ENCODE data around the gene GRXCR1.

Gene GRXCR1

GRCh38 chr4:42892413-42892812 lies at the start of gene GRXCR1:
Gene GRXCR1 (plus strand): TSS chr4:42892713. CDS start chr4:42893267, 554 bp downstream.
- Mint-ChIP-seq H3K4me1 (no peaks in the 10 kb centered on the region), H3K9me3 (no peaks in the 10 kb centered on the region), H3K36me3 (ENCODE audit: low read depth) (no peaks in the 10 kb centered on the region), H3K27ac (no peak within 1 kb of the TSS), H3K27me3 (ENCODE audit: low read depth) (no peaks in the 10 kb centered on the region), H3K4me3 (no peak within 1 kb of the TSS)
- TF ChIP-seq CTCF (IDR thresholded peaks at IDR 0.05; ENCODE audit: unreplicated experiment in 3 of 3), result no peak

GRCh38 chr4:42843694-42844093 lies 48.8 kb upstream of the GRXCR1 start:
- Mint-ChIP-seq H3K36me3 (ENCODE audit: low read depth) (no peaks in the 10 kb centered on the region), H3K27ac (no peak overlapping the region), H3K27me3 (ENCODE audit: low read depth) (no peaks in the 10 kb centered on the region), H3K4me1 (no peaks in the 10 kb centered on the region), H3K9me3 (no peaks in the 10 kb centered on the region), H3K4me3 (no peak overlapping the region)
- no peak for TF ChIP-seq CTCF (IDR thresholded peaks at IDR 0.05; ENCODE audit: unreplicated experiment in 3 of 3)

- Mint-ChIP-seq H3K4me1 (no peaks in the 10 kb centered on the region), H3K9me3 (peaks cover 3% of the 10 kb centered on the region), H3K27ac (no peak overlapping the region), H3K36me3 (ENCODE audit: low read depth) (no peaks in the 10 kb centered on the region), H3K4me3 (no peak overlapping the region), H3K27me3 (ENCODE audit: low read depth) (no peaks in the 10 kb centered on the region)
- no peak for TF ChIP-seq CTCF (IDR thresholded peaks at IDR 0.05; ENCODE audit: unreplicated experiment in 3 of 3)
Observed at GRCh38 chr4:42844422-42845070, 48.0 kb upstream of the GRXCR1 start.

- H3K27ac Mint-ChIP-seq, result no peak overlapping the region
- H3K27me3 Mint-ChIP-seq (ENCODE audit: low read depth), result no peaks in the 10 kb centered on the region
- peaks cover 14% of the 10 kb centered on the region for H3K9me3 Mint-ChIP-seq
- no peak for TF ChIP-seq CTCF (IDR thresholded peaks at IDR 0.05; ENCODE audit: unreplicated experiment in 3 of 3)
- no peak overlapping the region for H3K4me3 Mint-ChIP-seq
- H3K4me1 Mint-ChIP-seq, result no peaks in the 10 kb centered on the region
- H3K36me3 Mint-ChIP-seq (ENCODE audit: low read depth), result no peaks in the 10 kb centered on the region
Observed at GRCh38 chr4:42845586-42845985, 46.9 kb upstream of the GRXCR1 start.

GRCh38 chr4:42855779-42856178 lies 36.7 kb upstream of the GRXCR1 start:
- Mint-ChIP-seq H3K4me3 (no peak overlapping the region), H3K36me3 (ENCODE audit: low read depth) (no peaks in the 10 kb centered on the region), H3K27me3 (ENCODE audit: low read depth) (no peaks in the 10 kb centered on the region), H3K27ac (no peak overlapping the region), H3K4me1 (no peaks in the 10 kb centered on the region), H3K9me3 (peaks cover 4% of the 10 kb centered on the region)
- no peak for TF ChIP-seq CTCF (IDR thresholded peaks at IDR 0.05; ENCODE audit: unreplicated experiment in 3 of 3)

- Mint-ChIP-seq H3K9me3 (no peaks in the 10 kb centered on the region), H3K36me3 (ENCODE audit: low read depth) (no peaks in the 10 kb centered on the region), H3K27ac (no peak overlapping the region), H3K4me1 (no peaks in the 10 kb centered on the region), H3K27me3 (ENCODE audit: low read depth) (peaks cover 12% of the 10 kb centered on the region), H3K4me3 (no peak overlapping the region)
- TF ChIP-seq CTCF (IDR thresholded peaks at IDR 0.05; ENCODE audit: unreplicated experiment in 3 of 3), result peak; percentile 70 to 74 (median 72)
Observed at GRCh38 chr4:42865572-42866189, 26.8 kb upstream of the GRXCR1 start.

Measured in nephron (organoid).